K562 (cell line): ENCODE measurements around the gene ITGAL. TPM values are rescaled to one million over a fixed set of nuclear protein-coding genes. Genes with fewer than 3 reads are reported as not detected.

Experiments
- CUX1 ChIP-seq: fragments of 200-800 bp; sonication (Bioruptor generic); IDR thresholded peaks from 2 replicates; pipeline ENCODE4 v1.6.1; 2016; ENCODE audit warnings: missing genetic modification characterization, missing compliant biosample characterization
- DPF2 ChIP-seq: fragments of 450-650 bp; IDR thresholded peaks from 2 replicates; pipeline ENCODE4 v1.6.1; 2016
- HDAC1 ChIP-seq, 2 experiments: fragments of 450-650 bp; IDR thresholded peaks; 2 replicates each; pipeline ENCODE4 v1.6.1; 2016 to 2017; ENCODE audit warnings: inconsistent platforms in 1 of 2, mild to moderate bottlenecking in 1 of 2, moderate library complexity in 1 of 2
- PATZ1 ChIP-seq: fragments of 250-450 bp; sonication (Bioruptor Pico); IDR thresholded peaks from 2 replicates; pipeline ENCODE4 v1.5.0; 2020; ENCODE audit warnings: mild to moderate bottlenecking, borderline replicate concordance
- PBX2 ChIP-seq, 2 experiments: IDR thresholded peaks in 1 of 2; conservative IDR thresholded peaks in 1 of 2; 2 replicates each; pipeline ENCODE4 v1.6.1; 2016; ENCODE audit warnings: low read depth in 2 of 2, mild to moderate bottlenecking in 1 of 2, missing compliant biosample characterization in 1 of 2, missing genetic modification characterization in 1 of 2, moderate library complexity in 1 of 2
- POLR3A ChIP-seq: IDR thresholded peaks from 2 replicates; pipeline ENCODE4 v1.6.1; 2011; ENCODE audit warnings: borderline replicate concordance, mild to moderate bottlenecking, moderate library complexity; ENCODE audit not compliant: insufficient read length, insufficient read depth; ENCODE audit errors: extremely low read depth
- THAP12 ChIP-seq: fragments of 250-450 bp; sonication (Bioruptor Pico); IDR thresholded peaks from 2 replicates; pipeline ENCODE4 v1.9.0; 2021; ENCODE audit warnings: mild to moderate bottlenecking, inconsistent platforms
- THRA ChIP-seq: fragments of 450-650 bp; IDR thresholded peaks from 2 replicates; pipeline ENCODE4 v1.6.1; 2017; ENCODE audit warnings: mild to moderate bottlenecking, moderate library complexity
- ZNF277 ChIP-seq: fragments of 250-450 bp; sonication (Bioruptor Pico); IDR thresholded peaks from 2 replicates; pipeline ENCODE4 v1.8.0; 2022; ENCODE audit warnings: inconsistent platforms, mild to moderate bottlenecking, moderate library complexity, borderline replicate concordance
- ZNF431 ChIP-seq: sonication (generic); formaldehyde crosslinking; IDR thresholded peaks from 2 replicates; pipeline ENCODE4 v1.8.0; 2022; ENCODE audit warnings: mild to moderate bottlenecking, missing genetic modification reagents
- polyA plus RNA-seq, 8 experiments: library from polyadenylated mRNA; depleted of rRNA in 4 of 8; stranded (reverse) in 5 of 8; unstranded in 3 of 8; fragments of >200 nt; fragmentation: Nextera tagmentation in 2 of 8; fragmentation: Illumina TruSeq in 1 of 8; extraction: Ambion mirVana in 2 of 8; extraction: Trizol in 1 of 8; gene quantifications; 2 replicates each; pipeline versions ENCODE4 v1.2.1 to v1.2.3, GENCODE V29; 2011 to 2014; ENCODE audit warnings: inconsistent platforms in 1 of 8, missing spikeins in 1 of 8
- total RNA-seq, 7 experiments: library from RNA; depleted of rRNA in 6 of 7; stranded (reverse); fragments of >200 nt in 6 of 7; fragmentation: Illumina TruSeq in 2 of 7; extraction: Trizol in 2 of 7; gene quantifications; 2 replicates each; pipeline versions ENCODE4 v1.2.1 to v1.2.3, GENCODE V29; 2011 to 2021; ENCODE audit warnings: low replicate concordance in 1 of 7

Gene ITGAL
- total and polyA plus RNA-seq, 9 of the 15 experiments (the other 6 are each of a cell fraction or from before 2014, with no cell fraction given) = 0.01 to 0.53 TPM; not detected in 7

GRCh38 chr16:30535777-30536190 lies 63.2 kb downstream of the ITGAL start (continued):
- TF ChIP-seq THAP12 (CRISPR knock-in tag) (0 out of 2 replicates have a peak, but pooled peaks have one; percentile 39), CUX1 (CRISPR knock-in tag) (no peak; the same call in 1 of the 2 replicates), HDAC1 (IDR thresholded peaks at IDR 0.05) (peak in 1 of 2 experiments; percentile 57; a peak in 1 of 4 replicates), POLR3A (no peak), ZNF431 (CRISPR knock-in tag) (no peak), THRA (no peak), DPF2 (no peak), PATZ1 (CRISPR knock-in tag) (no peak), PBX2 (CRISPR knock-in tag; IDR thresholded peaks at IDR 0.05; ENCODE audit: low read depth) (no peak), PBX2 (tag; conservative IDR thresholded peaks at IDR 0.05; ENCODE audit: low read depth) (no peak), ZNF277 (CRISPR knock-in tag) (no peak)
